Gastroesophageal sphincter (tissue), 4 donors: ENCODE measurements around the gene IL27RA. TPM values are rescaled to one million over a fixed set of nuclear protein-coding genes. Genes with fewer than 3 reads are reported as not detected.

Source experiments
- ATAC-seq: fragments of 150-250 bp; one replicate; pipeline ENCODE4 v1.9.1; 2016; ENCODE audit warnings: mild to moderate bottlenecking, moderate library complexity
- H3K27ac ChIP-seq, 4 donors: fragments of 200-600 bp; sonication (generic) in 3 of 4; 1 replicate in 3 of 4; 2 replicates in 1 of 4; pipeline ENCODE4 v1.5.1; 2016 to 2019
- H3K27me3 ChIP-seq: fragments of 200-600 bp; sonication (generic); one replicate; pipeline ENCODE4 v1.5.1; 2019
- H3K36me3 ChIP-seq, 2 donors: fragments of 200-600 bp; sonication (generic); one replicate each; pipeline ENCODE4 v1.5.1; 2019; ENCODE audit warnings: control low read depth in 1 of 2
- H3K4me1 ChIP-seq, 3 donors: fragments of 200-600 bp; sonication (generic); 1 replicate in 2 of 3; 2 replicates in 1 of 3; pipeline ENCODE4 v1.5.1; 2016 to 2019; ENCODE audit warnings: control low read depth in 2 of 3
- H3K4me3 ChIP-seq, 2 donors: fragments of 200-600 bp; sonication (generic); one replicate each; pipeline ENCODE4 v1.5.1; 2019; ENCODE audit warnings: mild to moderate bottlenecking in 1 of 2, moderate library complexity in 1 of 2
- H3K9me3 ChIP-seq, 3 donors: fragments of 200-600 bp; sonication (generic); one replicate each; pipeline ENCODE4 v1.5.1; 2017 to 2019; ENCODE audit warnings: control low read depth in 2 of 3
- CTCF ChIP-seq, 4 experiments: fragments of 200-600 bp in 2 of 4; fragments of 450-650 bp in 2 of 4; sonication (generic) in 1 of 4; IDR thresholded peaks; one replicate each; pipeline ENCODE4 v1.5.1; 2017 to 2019; ENCODE audit warnings: antibody characterized with exemption in 4 of 4, mild to moderate bottlenecking in 2 of 4, moderate library complexity in 2 of 4
- EP300 ChIP-seq: sonication (generic); formaldehyde crosslinking; IDR thresholded peaks from one replicate; pipeline ENCODE4 v1.6.1; 2017; ENCODE audit warnings: antibody characterized with exemption, mild to moderate bottlenecking
- POLR2A ChIP-seq, 2 donors: fragments of 450-650 bp; IDR thresholded peaks; one replicate each; pipeline ENCODE4 v1.6.1; 2017; ENCODE audit warnings: antibody characterized with exemption in 2 of 2, mild to moderate bottlenecking in 2 of 2, moderate library complexity in 1 of 2
- POLR2AphosphoS5 ChIP-seq: sonication (generic); formaldehyde crosslinking; IDR thresholded peaks from one replicate; pipeline ENCODE4 v1.6.1; 2017; ENCODE audit warnings: antibody characterized with exemption
- WGBS, 2 donors: methylation state at CpG; one replicate each; pipeline ENCODE4 v1.1.5; 2018; ENCODE audit warnings: low coverage in 1 of 2; 5-methylcytosine and 5-hydroxymethylcytosine counted together
- total RNA-seq, 4 donors: library from RNA; depleted of rRNA; stranded (reverse); fragments of >200 nt; gene quantifications; one replicate each; pipeline ENCODE4 v1.1.0, GENCODE V29; 2016

Gene IL27RA
- total RNA-seq, 4 donors from 2014 or later = 1.1 to 5.4 (median 3.1) TPM

- ATAC-seq = no peak
- Histone ChIP-seq H3K9me3 (peaks cover 0 to 9% (median 0%) of the 10 kb centered on the region in 3 donors), H3K36me3 (peaks cover 0 to 7% of the 10 kb centered on the region in 2 donors), H3K4me3 (no peak overlapping the region), H3K27me3 (peaks cover under 1% of the 10 kb centered on the region), H3K4me1 (peaks cover 0 to 2% (median 1%) of the 10 kb centered on the region in 3 donors), H3K27ac (no peak overlapping the region)
- no peak for TF ChIP-seq POLR2A (IDR thresholded peaks at IDR 0.05)
- no peak for TF ChIP-seq EP300
- TF ChIP-seq CTCF (IDR thresholded peaks at IDR 0.05) = no peak
- no peak for TF ChIP-seq POLR2AphosphoS5
- no CpG with 5 or more reads among the region's 9 CpGs for WGBS, 2 donors
Observed at GRCh38 chr19:14051980-14052379, 20.4 kb downstream of the IL27RA start.

- 84 to 88% methylated on average over 3 to 6 of the region's 6 CpGs for WGBS, 2 donors
- TF ChIP-seq POLR2A (IDR thresholded peaks at IDR 0.05) = no peak
- no peak for TF ChIP-seq POLR2AphosphoS5
- no peak for TF ChIP-seq CTCF (IDR thresholded peaks at IDR 0.05)
- no peak for TF ChIP-seq EP300
Observed at GRCh38 chr19:14052470-14052869, 20.9 kb downstream of the IL27RA start.

GRCh38 chr19:14053032-14053431 lies 21.5 kb downstream of the IL27RA start:
- H3K4me3 ChIP-seq = no peak overlapping the region
- peaks cover 0 to 7% of the 10 kb centered on the region in 2 donors for H3K36me3 ChIP-seq
- no peak overlapping the region for H3K27ac ChIP-seq
- 67 to 91% methylated on average over 1 to 3 of the region's 3 CpGs for WGBS, 2 donors
- H3K27me3 ChIP-seq = peaks cover 10% of the 10 kb centered on the region
- TF ChIP-seq POLR2AphosphoS5 (no peak), EP300 (no peak), POLR2A (IDR thresholded peaks at IDR 0.05) (no peak), CTCF (IDR thresholded peaks at IDR 0.05) (no peak)
- peaks cover 0 to 13% (median 8%) of the 10 kb centered on the region in 3 donors for H3K4me1 ChIP-seq
- peaks cover 0 to 9% (median 0%) of the 10 kb centered on the region in 3 donors for H3K9me3 ChIP-seq
- ATAC-seq = no peak

More at GRCh38 chr19:14052470-14052869, 20.9 kb downstream of the IL27RA start:
- no peak overlapping the region for H3K27ac ChIP-seq
- peaks cover 0 to 7% of the 10 kb centered on the region in 2 donors for H3K36me3 ChIP-seq
- no peak overlapping the region for H3K4me3 ChIP-seq
- peaks cover 0 to 7% (median 3%) of the 10 kb centered on the region in 3 donors for H3K4me1 ChIP-seq
- no peak for ATAC-seq
- peaks cover 4% of the 10 kb centered on the region for H3K27me3 ChIP-seq
- H3K9me3 ChIP-seq = peaks cover 0 to 9% (median 0%) of the 10 kb centered on the region in 3 donors

- H3K9me3 ChIP-seq = peaks cover 0 to 9% (median 0%) of the 10 kb centered on the region in 3 donors
- H3K36me3 ChIP-seq = peaks cover 0 to 7% of the 10 kb centered on the region in 2 donors
- peaks cover 0 to 18% (median 10%) of the 10 kb centered on the region in 3 donors for H3K4me1 ChIP-seq
- H3K27ac ChIP-seq = no peak overlapping the region
- no peak for ATAC-seq
- no peak overlapping the region for H3K4me3 ChIP-seq
- TF ChIP-seq POLR2A (IDR thresholded peaks at IDR 0.05) (no peak), CTCF (IDR thresholded peaks at IDR 0.05) (no peak), POLR2AphosphoS5 (no peak), EP300 (no peak)
- 95% methylated on average over 3 of the region's 11 CpGs; no CpG with 5 or more reads in 1 of the 2 donors for WGBS, 2 donors
- H3K27me3 ChIP-seq = peaks cover 14% of the 10 kb centered on the region
Observed at GRCh38 chr19:14053500-14053899, 21.9 kb downstream of the IL27RA start.

GRCh38 chr19:14054099-14054498 lies 22.5 kb downstream of the IL27RA start:
- no peak for TF ChIP-seq CTCF (IDR thresholded peaks at IDR 0.05)
- TF ChIP-seq POLR2A (IDR thresholded peaks at IDR 0.05) = no peak
- TF ChIP-seq POLR2AphosphoS5 = no peak
- TF ChIP-seq EP300 = no peak
- Histone ChIP-seq H3K9me3 (peaks cover 0 to 9% (median 0%) of the 10 kb centered on the region in 3 donors), H3K27ac (no peak overlapping the region), H3K4me1 (peaks cover 0 to 24% (median 10%) of the 10 kb centered on the region in 3 donors), H3K27me3 (peaks cover 20% of the 10 kb centered on the region), H3K4me3 (no peak overlapping the region), H3K36me3 (peaks cover 0 to 7% of the 10 kb centered on the region in 2 donors)
- no peak for ATAC-seq
- 83 to 92% methylated on average over 4 to 6 of the region's 6 CpGs for WGBS, 2 donors
